ENCODE measurements around the gene SCRN2.

The SCRN2 gene

GRCh38 chr17:47813512-47814031 is 27.5 kb downstream of the SCRN2 start:
- no peak for TF ChIP-seq GATA2 (IDR thresholded peaks at IDR 0.05; ENCODE audit: low read depth, low read length)

GRCh38 chr17:47813077-47813476 is 28.0 kb downstream of the SCRN2 start:
- TF ChIP-seq GATA3 (IDR thresholded peaks at IDR 0.05; ENCODE audit: low read depth, low read length): no peak
- no peak for TF ChIP-seq GATA2 (IDR thresholded peaks at IDR 0.05; ENCODE audit: low read depth, low read length)

GRCh38 chr17:47812146-47812920 is 28.7 kb downstream of the SCRN2 start:
- no peak for TF ChIP-seq GATA3 (IDR thresholded peaks at IDR 0.05; ENCODE audit: low read depth, low read length)
- TF ChIP-seq GATA2 (IDR thresholded peaks at IDR 0.05; ENCODE audit: low read depth, low read length): no peak

- TF ChIP-seq GATA2 (IDR thresholded peaks at IDR 0.05; ENCODE audit: low read depth, low read length) (no peak), GATA3 (IDR thresholded peaks at IDR 0.05; ENCODE audit: low read depth, low read length) (no peak)
Measured at GRCh38 chr17:47811709-47812108, 29.4 kb downstream of the SCRN2 start.

- no peak for TF ChIP-seq GATA3 (IDR thresholded peaks at IDR 0.05; ENCODE audit: low read depth, low read length)
- no peak for TF ChIP-seq GATA2 (IDR thresholded peaks at IDR 0.05; ENCODE audit: low read depth, low read length)
Measured at GRCh38 chr17:47810901-47811635, 30.0 kb downstream of the SCRN2 start.

GRCh38 chr17:47810200-47810821 is 30.8 kb downstream of the SCRN2 start:
- TF ChIP-seq GATA3 (IDR thresholded peaks at IDR 0.05; ENCODE audit: low read depth, low read length): no peak
- TF ChIP-seq GATA2 (IDR thresholded peaks at IDR 0.05; ENCODE audit: low read depth, low read length): no peak

GRCh38 chr17:47808830-47809480 is 32.1 kb downstream of the SCRN2 start:
- TF ChIP-seq GATA2 (IDR thresholded peaks at IDR 0.05; ENCODE audit: low read depth, low read length) (no peak), GATA3 (IDR thresholded peaks at IDR 0.05; ENCODE audit: low read depth, low read length) (no peak)

- no peak for TF ChIP-seq GATA3 (IDR thresholded peaks at IDR 0.05; ENCODE audit: low read depth, low read length)
- no peak for TF ChIP-seq GATA2 (IDR thresholded peaks at IDR 0.05; ENCODE audit: low read depth, low read length)
Measured at GRCh38 chr17:47808036-47808829, 32.8 kb downstream of the SCRN2 start.

- TF ChIP-seq GATA3 (IDR thresholded peaks at IDR 0.05; ENCODE audit: low read depth, low read length) (no peak), GATA2 (IDR thresholded peaks at IDR 0.05; ENCODE audit: low read depth, low read length) (no peak)
Measured at GRCh38 chr17:47807421-47807820, 33.7 kb downstream of the SCRN2 start.

- TF ChIP-seq GATA3 (IDR thresholded peaks at IDR 0.05; ENCODE audit: low read depth, low read length): no peak
- TF ChIP-seq GATA2 (IDR thresholded peaks at IDR 0.05; ENCODE audit: low read depth, low read length): no peak
Measured at GRCh38 chr17:47806913-47807255, 34.2 kb downstream of the SCRN2 start.

- TF ChIP-seq GATA2 (IDR thresholded peaks at IDR 0.05; ENCODE audit: low read depth, low read length) (no peak), GATA3 (IDR thresholded peaks at IDR 0.05; ENCODE audit: low read depth, low read length) (no peak)
Measured at GRCh38 chr17:47806026-47806912, 34.8 kb downstream of the SCRN2 start.

- TF ChIP-seq GATA2 (IDR thresholded peaks at IDR 0.05; ENCODE audit: low read depth, low read length): no peak
Measured at GRCh38 chr17:47804461-47804860, 36.6 kb downstream of the SCRN2 start.

GRCh38 chr17:47803751-47804150 is 37.3 kb downstream of the SCRN2 start:
- no peak for TF ChIP-seq GATA3 (IDR thresholded peaks at IDR 0.05; ENCODE audit: low read depth, low read length)
- no peak for TF ChIP-seq GATA2 (IDR thresholded peaks at IDR 0.05; ENCODE audit: low read depth, low read length)

Measured in SH-SY5Y (cell line).